NCI-H1105 treated with DMSO at 0.1 percent for 48 hours (cell line): ENCODE data around the gene GAGE12J.
"Not testable (repeated sequence)": the region's sequence is repeated elsewhere in the genome, so short reads cannot be mapped to it uniquely, and the experiment has no call there.

ENCODE experiments used
- DNase-seq: peaks from one replicate; lab custom pipeline; 2025; lab: John Stamatoyannopoulos, UW

Gene GAGE12J, protein sequence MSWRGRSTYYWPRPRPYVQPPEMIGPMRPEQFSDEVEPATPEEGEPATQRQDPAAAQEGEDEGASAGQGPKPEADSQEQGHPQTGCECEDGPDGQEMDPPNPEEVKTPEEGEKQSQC

DNA sequence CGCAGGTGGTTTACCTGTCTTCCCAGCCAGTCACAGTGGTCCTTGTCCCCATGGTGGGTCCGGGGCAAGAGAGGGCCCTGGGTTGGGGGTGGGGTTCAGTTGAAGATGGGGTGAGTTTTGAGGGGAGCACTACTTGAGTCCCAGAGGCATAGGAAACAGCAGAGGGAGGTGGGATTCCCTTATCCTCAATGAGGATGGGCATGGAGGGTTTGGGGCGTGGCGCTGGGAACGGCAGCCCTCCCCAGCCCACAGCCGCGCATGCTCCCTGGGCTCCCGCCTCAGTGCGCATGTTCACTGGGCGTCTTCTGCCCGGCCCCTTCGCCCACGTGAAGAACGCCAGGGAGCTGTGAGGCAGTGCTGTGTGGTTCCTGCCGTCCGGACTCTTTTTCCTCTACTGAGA, at the start of gene GAGE12J:
Gene GAGE12J, plus strand, starts transcription at position 301 of the 400 bp plus-strand sequence. CDS start 1,157 bp downstream, outside the sequence.
- not testable (repeated sequence) for DNase-seq

DNA sequence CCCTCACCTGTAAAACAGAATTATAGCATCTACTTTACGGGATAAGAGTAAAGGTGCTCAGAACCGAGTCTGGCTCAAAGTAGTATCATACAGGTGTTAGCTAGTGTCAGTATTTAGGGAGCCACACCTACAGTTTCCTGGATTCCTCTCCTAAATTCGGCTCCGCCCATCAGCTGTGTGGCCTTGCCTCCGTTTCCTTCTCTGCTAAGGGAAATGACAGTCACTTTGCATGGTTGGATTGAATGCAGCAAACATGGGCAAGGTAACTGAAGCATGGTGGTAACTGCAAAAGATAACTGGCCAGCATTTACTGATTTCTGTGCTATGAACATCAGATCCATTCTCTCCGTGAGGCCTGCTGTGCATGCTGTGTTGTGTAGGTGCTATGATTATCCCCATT, 49.4 kb upstream of the GAGE12J start:
- DNase-seq: no peak

DNA sequence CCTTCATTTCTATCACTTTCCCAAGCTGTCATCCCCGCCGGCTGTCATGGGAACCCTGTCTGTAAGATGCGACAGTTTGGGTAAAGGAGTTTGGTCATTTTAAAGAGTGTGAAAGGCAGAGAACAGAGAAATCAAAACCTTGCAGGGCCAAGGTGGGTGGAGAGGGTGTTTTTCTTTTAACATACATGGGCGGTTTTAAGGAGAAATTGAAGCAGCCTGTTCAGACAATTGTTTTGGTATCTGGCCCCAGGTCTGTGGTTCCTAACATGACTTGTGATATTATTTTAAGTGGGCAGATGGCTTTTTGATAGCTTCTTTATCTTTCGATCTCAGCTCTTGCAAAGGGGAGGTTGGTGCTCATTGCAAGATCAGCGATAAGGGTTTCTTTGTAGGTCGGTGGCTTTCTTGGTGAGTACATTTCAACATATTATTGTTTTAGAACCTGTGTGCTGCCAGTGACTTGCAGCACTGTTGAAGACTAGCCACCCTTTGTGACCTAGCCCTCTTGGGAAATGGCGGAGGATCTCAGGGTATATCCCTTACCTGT, 48.6 kb upstream of the GAGE12J start:
- DNase-seq: no peak

DNA sequence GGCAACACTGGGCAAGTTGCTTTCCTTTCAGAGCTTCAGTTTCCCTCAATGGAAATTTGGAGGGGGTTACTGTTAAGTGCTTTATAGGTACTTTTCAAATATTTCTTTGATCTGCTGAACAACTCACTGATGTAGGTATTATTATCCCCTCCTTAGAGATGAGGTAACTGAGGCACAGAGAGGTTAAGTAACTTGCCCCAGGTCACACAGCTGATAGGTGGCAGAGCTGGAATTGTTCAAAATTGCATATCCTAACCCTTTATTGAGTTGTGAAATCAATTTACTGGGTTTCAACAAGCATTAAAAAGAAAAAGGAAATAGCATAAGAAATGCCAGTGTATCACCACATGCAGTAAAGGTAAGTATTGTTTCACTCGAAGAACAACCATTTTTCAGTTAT, 45.6 kb upstream of the GAGE12J start:
- DNase-seq: no peak

DNA sequence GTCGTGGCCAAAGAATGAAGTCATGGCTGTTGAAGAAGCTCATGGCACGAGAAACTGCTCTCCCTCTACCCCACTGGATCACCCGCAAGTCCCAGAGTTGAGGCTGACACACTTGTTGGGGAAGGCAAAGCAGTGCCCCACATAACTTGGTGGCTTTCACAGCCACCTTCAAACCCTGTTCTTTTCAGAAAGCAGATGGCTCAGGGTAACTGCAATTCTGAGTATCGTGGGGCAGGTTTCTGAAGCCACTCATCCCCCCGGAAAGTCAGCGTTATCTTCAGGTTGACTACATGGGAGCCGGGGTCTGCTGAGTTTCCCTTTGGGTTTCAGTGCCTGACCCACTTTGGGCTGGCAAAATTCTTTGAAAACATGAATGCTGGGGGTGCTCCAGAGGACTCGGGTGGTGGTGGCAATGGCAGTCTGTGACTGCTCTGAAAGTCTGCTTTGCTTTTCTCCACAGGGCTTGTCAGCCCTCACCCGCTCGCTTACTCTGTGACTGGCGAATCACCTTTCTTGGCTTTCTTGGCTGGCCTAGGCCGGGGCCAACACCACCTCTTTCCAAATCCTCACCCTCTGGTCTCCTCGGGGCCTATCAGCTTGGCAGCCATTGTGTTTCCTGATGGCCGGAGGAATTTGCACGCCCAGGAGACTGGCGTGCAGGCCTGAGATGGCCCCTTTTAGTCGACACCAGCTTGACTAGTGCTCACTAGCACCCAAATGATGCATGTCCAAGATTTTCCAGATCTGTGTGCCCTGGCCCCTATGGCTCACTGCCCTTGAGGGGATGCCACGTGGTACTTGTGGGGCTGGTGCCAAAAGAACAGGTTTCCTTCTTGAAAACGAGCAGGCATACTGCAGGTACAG, 44.9 kb upstream of the GAGE12J start:
- no peak for DNase-seq

DNA sequence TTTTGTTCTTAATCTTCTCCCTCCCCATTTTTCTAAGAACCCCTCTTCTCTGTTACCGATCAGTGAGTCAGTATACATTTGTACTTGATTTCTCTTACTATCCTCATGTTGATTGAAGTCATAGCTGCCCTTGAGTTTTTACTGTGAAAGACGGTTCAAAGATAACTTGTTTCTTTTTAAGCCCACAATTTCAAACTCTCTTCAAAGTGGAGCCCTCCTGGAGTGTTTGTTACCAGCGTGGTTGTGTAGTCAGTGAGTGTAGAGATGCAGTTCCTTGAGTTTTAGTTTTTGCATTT, 44.4 kb upstream of the GAGE12J start:
- no peak for DNase-seq

DNA sequence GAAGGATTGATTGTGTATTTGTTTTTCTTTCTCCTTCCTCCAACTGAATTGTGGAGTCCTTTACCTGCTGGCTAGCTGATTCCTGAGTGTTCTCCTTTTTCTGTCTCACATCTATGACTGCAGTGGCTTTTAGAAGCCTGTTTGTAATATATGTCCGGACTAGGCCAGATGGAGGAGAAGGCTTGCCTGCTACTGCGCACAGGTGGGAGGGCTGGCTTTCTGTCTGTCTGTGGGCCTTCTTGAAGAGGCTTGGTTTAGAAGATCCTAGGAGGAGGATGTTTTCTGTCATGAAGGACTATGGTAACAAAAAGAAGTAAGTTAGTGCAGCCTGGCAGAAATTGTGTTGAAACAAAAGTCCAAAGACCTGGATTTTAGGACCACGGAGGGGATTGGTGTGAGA, 43.8 kb upstream of the GAGE12J start:
- no peak for DNase-seq

DNA sequence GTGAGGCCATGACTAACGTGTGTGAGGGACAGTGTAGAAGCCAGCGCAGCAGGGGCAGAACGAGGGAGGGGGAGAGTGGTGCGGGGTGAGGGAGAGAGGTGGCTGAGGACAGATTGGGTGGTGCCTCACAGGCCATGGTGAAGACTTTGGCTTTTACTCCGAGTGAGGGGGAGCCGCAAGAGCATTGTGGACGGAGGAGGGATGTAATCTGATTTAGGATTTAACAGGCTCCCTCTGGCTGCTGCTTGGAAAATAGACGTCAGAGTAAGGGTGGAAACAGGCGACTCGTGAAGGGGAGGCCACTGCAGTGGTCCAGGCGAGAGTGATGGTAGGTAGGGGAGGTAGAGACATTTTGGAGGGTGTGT, 39.2 kb upstream of the GAGE12J start:
- no peak for DNase-seq

DNA sequence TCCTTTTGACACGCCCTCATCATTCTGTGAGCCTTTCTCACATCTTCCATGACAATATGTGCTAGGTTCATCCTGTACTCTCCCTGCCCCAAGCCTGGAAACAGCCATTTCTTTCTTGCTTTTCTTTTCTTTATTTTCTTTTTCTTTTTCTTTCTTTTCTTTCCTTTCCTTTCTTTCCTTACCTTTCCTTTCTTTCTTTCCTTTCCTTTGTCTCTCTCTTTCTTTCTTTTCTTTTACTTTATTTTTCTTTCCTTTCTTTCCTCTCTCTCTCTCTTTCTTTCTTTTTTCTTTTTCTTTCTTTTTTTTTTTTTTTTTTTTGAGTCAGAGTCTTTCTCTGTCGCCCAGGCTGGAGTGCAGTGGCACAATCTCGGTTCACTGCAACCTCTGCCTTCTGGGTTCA, 37.6 kb upstream of the GAGE12J start:
- no peak for DNase-seq

DNA sequence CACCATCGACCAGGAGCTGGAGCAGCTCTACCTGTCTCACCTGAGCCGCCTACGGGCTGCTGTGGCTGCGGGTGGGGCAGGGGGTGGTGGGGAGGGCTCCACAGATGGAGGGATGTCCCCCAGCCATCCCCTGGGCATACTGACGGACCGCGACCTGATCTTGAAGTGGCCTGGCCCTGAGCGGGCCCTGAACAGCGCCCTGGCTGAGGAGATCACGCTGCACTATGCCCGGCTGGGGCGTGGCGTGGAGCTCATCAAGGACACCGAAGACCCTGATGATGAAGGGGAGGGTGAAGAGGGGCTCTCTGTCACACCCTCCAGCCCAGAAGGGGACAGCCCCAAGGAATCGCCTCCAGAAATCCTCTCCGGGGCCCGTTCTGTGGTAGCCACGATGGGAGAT, 35.7 kb upstream of the GAGE12J start:
- no peak for DNase-seq

DNA sequence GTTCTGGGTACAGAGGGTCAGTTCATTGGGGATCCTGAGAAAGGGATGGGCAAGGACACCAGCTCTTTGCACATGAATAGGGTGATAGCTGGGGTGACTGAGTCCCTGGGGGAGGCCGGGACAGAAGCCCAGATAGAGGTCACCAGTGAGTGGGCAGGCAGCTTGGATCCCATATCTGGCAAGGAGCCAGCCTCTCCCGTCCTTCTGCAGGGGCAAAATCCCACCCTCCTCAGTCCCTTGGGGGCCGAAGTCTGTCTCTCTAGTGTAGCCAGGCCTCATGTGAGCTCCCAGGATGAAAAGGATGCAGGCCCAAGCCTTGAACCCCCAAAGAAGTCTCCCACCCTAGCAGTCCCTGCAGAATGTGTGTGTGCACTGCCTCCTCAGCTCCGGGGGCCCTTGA, 35.3 kb upstream of the GAGE12J start:
- DNase-seq: no peak

DNA sequence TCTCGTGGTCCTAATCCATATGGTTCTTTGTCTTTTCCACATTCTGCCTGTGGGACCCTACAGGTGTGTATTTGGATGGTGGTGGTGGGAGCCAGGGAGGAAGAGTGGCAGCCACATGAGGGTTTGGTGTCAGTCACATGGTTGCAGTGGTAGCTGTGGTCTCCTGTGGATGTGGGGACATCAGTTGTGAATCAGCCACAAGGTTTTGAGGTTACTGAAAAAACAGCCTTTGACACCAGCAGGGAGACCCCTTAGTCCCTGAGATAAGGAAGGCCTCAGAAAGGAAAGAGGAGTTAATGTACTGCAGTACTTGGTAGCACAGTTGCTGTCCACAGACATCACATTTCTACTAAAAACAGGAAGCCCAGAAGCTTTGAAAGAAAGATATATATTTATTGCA, 34.2 kb upstream of the GAGE12J start:
- no peak for DNase-seq

DNA sequence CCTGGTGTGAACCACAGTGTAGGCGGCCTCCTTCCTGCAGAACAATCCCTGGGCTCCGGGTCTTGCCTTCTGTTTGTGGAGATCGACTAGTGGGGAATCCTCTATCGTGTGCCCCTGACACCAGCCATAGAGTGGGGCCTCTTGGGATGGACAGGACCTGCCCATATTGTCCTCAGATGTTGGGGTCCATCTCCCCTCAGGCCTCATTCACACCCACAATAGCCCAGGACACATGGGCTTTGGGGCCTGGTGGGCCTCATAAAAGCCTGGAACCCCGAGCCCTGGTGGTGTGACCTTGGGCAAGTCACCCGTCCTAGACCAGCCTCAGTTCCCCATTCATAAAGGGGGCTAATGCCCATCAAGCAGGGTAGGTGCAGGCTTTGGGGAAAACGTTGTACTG, 31.6 kb upstream of the GAGE12J start:
- no peak for DNase-seq

DNA sequence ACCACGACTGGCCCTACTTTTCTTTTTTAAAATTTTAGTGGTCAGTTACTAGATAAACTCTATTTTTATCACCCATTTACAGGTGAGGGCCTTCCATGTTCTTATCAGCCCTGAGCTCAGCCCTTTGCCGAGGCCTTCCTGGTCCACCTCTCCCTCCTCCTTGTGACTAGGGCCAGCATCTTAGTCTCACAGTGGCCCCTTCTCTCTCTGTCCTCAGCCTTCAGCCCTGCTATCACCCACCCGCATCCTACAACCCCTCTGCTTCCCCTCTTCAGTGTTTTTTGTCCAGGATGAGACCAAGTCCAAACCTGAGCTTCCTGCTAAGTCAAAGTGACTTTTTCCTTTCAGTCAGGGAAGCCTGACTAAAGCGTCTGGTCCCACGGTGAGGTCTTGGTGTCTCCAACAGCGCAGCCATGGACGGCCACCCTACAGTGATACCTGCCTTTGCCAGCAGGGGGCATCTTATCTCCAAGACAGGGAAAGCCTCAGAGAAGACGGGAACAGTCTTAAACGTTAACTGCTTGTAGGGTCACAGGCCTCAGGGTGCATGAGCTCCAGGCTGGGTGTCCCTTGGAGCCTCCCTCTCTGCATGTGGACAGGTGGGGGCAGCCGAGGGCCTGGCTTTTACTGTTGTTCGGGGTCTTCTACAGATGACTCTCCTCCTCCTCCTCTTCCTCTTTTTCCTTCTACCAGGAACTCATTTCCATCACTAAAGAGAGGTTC, 30.1 kb upstream of the GAGE12J start:
- peak; percentile 36 for DNase-seq

DNA sequence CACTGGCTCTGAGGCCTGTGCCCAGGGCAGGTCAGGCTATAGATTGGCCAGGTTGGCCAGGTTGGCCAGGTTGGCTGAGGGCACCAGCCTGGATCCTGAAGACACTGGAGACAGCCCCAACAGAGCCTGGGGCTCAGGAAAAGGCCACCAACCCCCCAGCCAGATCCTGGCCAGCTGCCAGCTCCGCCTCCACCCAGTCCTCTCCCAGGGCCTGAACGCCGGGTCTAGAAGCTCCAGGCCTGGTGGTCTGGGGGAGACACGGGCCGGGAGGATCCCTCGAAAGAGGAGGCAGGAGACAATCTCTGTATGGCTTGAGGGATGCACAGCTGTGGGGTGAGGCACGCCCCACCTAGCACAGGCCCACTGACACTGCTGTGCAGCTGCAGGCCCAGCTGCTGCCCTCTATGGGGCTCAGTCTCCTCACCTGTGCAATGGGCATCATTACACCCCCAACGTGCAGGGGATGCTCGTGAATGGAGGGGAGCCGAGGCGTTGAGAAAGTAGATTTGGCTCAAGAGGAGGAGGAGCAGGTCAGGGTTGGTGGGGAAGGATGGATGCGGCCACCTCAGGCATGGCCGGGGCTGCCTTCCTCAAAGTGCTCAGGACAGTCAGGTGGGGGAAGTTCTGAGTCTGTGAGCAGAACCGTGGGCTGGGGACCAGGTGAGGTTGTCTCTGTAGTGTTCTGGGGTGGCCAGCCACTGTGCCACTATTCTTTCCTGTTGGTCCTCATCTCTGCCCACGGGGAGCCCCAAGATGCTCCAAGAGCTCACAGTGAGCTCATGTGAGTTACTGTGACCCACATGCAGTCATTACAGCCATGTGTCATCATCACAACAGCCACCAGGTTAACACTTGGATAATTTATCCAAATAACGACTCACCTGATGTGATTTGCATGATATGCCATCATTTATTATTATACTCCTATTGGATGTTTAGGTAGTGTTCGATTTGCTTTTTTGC, 29.2 kb upstream of the GAGE12J start:
- DNase-seq: no peak

DNA sequence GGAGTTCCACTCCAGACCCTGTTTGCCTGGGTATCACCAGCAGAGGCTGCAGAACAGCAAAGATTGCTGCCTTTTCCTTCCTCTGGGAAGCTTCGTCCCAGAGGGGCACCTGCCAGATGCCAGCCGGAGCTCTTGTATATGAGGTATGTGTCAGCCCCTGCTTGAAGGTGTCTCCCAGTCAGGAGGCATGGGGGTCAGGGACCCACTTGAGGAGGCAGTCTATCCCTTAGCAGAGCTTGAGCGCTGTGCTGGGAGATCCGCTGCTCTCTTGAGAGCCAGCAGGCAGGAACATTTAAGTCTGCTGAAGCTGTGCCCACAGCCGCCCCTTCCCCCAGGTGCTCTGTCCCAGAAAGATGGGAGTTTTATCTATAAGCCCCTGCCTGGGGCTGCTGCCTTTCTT, 22.5 kb upstream of the GAGE12J start:
- DNase-seq: not testable (repeated sequence)

DNA sequence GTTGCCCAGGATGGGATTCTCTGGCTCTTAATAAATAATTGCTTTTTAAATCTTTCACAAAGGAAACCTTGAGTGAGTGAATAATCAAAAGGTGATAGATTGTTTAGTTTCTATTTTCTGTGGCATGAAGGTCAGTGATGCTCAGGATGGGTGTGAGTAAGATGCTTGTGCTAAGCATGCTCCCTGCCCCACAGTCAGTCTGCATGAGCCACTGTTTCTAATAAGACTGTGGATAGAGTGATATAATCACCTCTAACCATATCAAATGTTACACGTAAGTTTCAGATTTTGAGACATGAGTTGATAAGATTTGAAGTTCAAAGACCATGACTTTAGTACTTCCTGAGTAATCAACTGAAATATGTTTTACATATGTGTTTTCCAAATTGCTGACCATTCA, 21.1 kb upstream of the GAGE12J start:
- no peak for DNase-seq

DNA sequence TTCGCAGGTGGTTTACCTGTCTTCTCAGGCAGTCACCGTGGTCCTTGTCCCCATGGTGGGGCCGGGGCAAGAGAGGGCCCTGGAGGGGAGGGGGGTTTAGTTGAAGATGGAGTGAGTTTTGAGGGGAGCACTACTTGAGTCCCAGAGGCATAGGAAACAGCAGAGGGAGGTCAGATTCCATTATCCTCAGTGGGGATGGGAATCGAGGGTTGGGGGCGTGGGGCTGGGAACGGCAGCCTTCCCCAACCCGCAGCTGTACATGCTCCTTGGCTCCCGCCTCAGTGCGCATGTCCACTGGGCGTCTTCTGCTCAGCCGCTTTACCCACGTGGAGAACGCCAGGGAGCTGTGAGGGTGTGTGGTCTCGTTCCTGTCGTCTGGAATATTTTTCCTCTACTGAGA, 18.5 kb upstream of the GAGE12J start, which contains the start of gene GAGE10:
Gene GAGE10, plus strand, starts transcription at position 301 of the 400 bp plus-strand sequence. CDS start 1,214 bp downstream, outside the sequence.
- DNase-seq: no peak

DNA sequence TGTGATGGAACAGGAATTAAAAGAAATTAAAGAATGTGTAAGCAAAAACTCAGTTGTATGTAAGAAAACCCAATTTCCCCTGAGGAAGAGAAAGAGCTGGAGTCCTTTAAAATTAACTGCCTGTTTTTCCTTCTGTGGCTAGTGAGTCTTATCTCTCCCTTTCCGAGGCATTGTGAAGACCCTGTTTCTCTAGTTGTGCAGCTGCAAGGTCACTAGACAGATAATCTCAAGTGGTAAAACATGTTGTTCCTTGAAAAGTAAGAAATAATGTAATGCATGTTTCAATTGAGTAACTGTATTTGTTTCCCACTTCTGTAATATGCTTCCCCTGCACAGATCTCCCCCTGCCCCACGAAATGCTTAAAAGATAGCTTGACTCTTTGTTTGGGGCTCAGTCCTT, 14.1 kb upstream of the GAGE12J start:
- not testable (repeated sequence) for DNase-seq

DNA sequence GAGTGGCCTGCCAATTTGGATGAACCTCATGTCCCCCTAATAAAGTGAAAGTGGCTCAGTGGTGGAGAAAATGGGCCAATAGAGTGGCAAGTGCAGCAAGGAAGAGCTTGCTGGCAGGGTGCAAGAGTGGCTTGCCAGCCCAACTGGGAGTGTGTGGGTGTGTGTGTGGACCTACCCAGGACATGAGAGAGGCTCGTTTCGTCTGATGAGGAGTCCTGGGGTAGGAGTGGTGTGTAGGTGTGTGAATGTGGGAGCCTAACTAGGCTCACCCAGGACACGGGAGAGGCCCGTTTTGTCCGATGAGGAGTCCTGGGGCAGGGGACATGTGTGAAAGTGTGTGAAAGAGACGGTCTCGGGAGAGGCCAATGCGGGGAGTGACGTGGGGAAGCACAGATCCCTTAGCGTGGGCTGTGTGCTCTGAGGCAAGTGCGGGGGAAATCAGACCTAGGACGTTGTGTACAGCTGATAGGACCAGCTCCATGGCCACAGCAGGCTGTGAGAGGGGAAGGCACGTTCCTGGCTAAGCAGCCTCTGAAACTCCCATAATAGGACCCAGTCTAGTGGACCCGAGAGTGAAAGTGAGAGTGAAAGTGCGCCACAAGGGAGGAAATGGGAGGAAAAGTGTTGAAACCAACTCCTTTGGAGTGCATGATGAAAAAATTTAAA, 13.1 kb upstream of the GAGE12J start:
- no peak for DNase-seq

DNA sequence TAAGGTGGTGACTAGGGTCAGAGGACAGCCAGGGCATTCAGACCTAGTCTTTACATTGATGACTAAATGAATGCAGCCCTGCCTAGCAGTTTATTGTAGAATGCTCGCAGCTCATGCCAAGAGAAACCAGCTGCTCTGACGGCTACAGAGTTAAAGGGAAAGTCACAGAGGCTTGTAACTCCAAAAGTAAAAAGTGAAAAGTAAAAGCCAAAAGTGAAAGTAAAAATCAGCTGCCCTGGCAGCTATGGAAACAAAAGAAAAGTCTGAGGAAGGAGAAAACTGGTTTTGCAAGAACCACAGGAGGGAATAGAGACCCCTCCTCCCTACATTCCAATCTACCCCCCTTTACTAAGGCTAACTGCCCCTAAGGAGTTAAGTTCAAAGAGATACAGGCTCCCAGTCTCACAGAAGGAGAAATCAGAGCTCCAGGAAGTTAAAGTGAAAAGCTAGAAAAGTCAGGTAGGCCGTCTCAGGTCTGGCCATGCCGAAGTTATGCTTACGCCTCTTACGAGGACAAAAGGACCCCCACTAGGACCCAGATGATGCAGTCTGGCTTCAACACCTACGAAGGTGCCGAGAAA, 12.3 kb upstream of the GAGE12J start:
- no peak for DNase-seq
